Psoas muscle (tissue), 8 donors: ENCODE measurements around the gene SEPSECS. TPM values are rescaled to one million over a fixed set of nuclear protein-coding genes. Genes with fewer than 3 reads are reported as not detected.

Source experiments
- ATAC-seq, 4 donors: fragments of 200-7000 bp; cut with Tn5 transposase; one replicate each; pipeline ENCODE4 v1.9.1; 2020; ENCODE audit warnings: moderate library complexity in 3 of 4, mild to moderate bottlenecking in 2 of 4
- DNase-seq, 2 donors: peaks; one replicate each; pipeline ENCODE4 v3.0.0-alpha.2; 2020
- H3K27ac ChIP-seq: fragments of 200-600 bp; one replicate; pipeline ENCODE4 v1.8.0; 2022
- H3K27me3 ChIP-seq, 3 donors: fragments of 200-600 bp in 1 of 3; one replicate each; pipeline versions ENCODE4 v1.6.1 to v1.8.0; 2013 to 2022; ENCODE audit warnings: low read length in 2 of 3, mild to moderate bottlenecking in 2 of 3, moderate library complexity in 1 of 3; ENCODE audit not compliant: insufficient read depth in 3 of 3
- H3K36me3 ChIP-seq, 2 donors: fragments of 200-600 bp in 1 of 2; one replicate each; pipeline versions ENCODE4 v1.6.1 to v1.8.0; 2013 to 2022; ENCODE audit warnings: low read depth in 1 of 2, mild to moderate bottlenecking in 1 of 2, moderate library complexity in 1 of 2; ENCODE audit not compliant: insufficient read depth in 1 of 2
- H3K4me1 ChIP-seq: fragments of 200-600 bp; one replicate; pipeline ENCODE4 v1.8.0; 2022
- H3K4me3 ChIP-seq: fragments of 200-600 bp; one replicate; pipeline ENCODE4 v1.8.0; 2022; ENCODE audit warnings: mild to moderate bottlenecking
- H3K9me3 ChIP-seq: fragments of 200-600 bp; one replicate; pipeline ENCODE4 v1.8.0; 2022
- WGBS, 3 donors: extraction: QIAGEN DNeasy Blood & Tissue Kit; methylation state at CpG; one replicate each; pipeline versions ENCODE4 v1.1.6 to v1.1.7; 2013; 5-methylcytosine and 5-hydroxymethylcytosine counted together
- intact Hi-C, 2 donors: fragments of 100-400 bp; cut with DNase I; formaldehyde crosslinking; loops; one replicate each; pipeline versions ENCODE4 v1.11.0 to v1.14.2; 2022
- polyA plus RNA-seq, 3 donors: library from polyadenylated mRNA; stranded (reverse); fragments of 200-250 nt; gene quantifications; one replicate each; pipeline ENCODE4 v1.2.3, GENCODE V29; 2013
- total RNA-seq, 4 donors: library from RNA; stranded (reverse); fragmentation: NEBNext Ultra II Directional in 2 of 4; extraction: Animal tissue kit (Norgen Biotek cat#: 25700) in 2 of 4; gene quantifications; one replicate each; pipeline versions ENCODE4 v1.2.1 to v1.2.4, GENCODE V29; 2021 to 2023
- TF ChIP-seq, protein P1 (sequence below): fragments of 200-600 bp; IDR thresholded peaks from one replicate; pipeline ENCODE4 v1.8.0; 2022; ENCODE audit warnings: antibody characterized with exemption
- donor health status: healthy with polysubstance abuse.
- donor health status: DM: no; HTN: no; CAD: no; lungs with moderate emphysema.
- donor health status: Bipolar disorder and iron deficiency.
- donor health status: healthy.
- donor health status: DM: yes; HTN: yes; CAD: no.
- donor health status: DM: no; HTN: no; CAD: no.
- donor health status: DM: no; HTN: no; CAD: no.
- donor health status: DM: yes; HTN: yes; CAD: no.

Gene SEPSECS
- total and polyA plus RNA-seq, 7 donors: 1.4 to 5.7 (median 4.3) TPM

DNA sequence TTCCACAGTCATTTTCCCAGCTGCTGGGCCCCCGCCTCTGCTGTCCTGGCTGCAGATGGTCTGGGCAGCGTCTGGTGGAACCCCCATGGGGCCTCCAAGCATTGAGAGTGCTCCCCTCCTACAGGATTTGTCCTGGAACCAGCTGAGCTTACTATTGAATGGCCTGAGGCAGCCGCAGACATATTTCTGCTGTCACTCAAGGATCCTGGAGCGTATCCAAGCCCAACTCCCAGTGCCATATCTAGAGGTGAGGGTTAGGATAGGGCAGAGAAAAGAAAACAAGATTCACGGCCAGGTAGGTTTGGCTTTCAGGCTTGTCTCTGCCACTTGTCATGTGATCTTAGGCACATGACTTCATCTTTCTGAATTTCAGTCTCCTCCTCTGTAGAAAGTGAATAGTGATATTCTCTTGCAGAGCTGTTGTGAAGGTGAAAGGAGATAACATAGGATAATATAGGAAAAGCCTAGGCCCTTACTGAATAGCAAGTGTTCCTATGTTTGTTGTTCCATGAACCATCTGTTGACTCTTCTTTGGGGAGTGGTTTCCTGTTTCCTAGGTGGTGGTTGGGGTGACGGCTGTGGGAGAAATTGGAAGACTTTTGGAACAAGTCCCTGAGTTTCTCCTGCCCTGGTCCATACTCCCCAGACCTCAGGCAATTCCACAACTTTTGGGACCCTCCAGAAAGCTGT, 52.3 kb downstream of the SEPSECS start:
- Histone ChIP-seq H3K9me3 (no peaks in the 10 kb centered on the region), H3K4me1 (no peaks in the 10 kb centered on the region), H3K4me3 (no peak overlapping the region), H3K36me3 (no peaks in the 10 kb centered on the region), H3K27ac (no peak overlapping the region), H3K27me3 (no peaks in the 10 kb centered on the region)
- DNase-seq (no peak), ATAC-seq (peak in 1 of 4 donors; percentile 50)
- intact Hi-C loops: no loop called here
- TF ChIP-seq, protein P1, sequence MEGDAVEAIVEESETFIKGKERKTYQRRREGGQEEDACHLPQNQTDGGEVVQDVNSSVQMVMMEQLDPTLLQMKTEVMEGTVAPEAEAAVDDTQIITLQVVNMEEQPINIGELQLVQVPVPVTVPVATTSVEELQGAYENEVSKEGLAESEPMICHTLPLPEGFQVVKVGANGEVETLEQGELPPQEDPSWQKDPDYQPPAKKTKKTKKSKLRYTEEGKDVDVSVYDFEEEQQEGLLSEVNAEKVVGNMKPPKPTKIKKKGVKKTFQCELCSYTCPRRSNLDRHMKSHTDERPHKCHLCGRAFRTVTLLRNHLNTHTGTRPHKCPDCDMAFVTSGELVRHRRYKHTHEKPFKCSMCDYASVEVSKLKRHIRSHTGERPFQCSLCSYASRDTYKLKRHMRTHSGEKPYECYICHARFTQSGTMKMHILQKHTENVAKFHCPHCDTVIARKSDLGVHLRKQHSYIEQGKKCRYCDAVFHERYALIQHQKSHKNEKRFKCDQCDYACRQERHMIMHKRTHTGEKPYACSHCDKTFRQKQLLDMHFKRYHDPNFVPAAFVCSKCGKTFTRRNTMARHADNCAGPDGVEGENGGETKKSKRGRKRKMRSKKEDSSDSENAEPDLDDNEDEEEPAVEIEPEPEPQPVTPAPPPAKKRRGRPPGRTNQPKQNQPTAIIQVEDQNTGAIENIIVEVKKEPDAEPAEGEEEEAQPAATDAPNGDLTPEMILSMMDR: no peak
- WGBS, 3 donors: 36 to 44% (median 40%) methylated on average over 6 of the region's 6 CpGs

DNA sequence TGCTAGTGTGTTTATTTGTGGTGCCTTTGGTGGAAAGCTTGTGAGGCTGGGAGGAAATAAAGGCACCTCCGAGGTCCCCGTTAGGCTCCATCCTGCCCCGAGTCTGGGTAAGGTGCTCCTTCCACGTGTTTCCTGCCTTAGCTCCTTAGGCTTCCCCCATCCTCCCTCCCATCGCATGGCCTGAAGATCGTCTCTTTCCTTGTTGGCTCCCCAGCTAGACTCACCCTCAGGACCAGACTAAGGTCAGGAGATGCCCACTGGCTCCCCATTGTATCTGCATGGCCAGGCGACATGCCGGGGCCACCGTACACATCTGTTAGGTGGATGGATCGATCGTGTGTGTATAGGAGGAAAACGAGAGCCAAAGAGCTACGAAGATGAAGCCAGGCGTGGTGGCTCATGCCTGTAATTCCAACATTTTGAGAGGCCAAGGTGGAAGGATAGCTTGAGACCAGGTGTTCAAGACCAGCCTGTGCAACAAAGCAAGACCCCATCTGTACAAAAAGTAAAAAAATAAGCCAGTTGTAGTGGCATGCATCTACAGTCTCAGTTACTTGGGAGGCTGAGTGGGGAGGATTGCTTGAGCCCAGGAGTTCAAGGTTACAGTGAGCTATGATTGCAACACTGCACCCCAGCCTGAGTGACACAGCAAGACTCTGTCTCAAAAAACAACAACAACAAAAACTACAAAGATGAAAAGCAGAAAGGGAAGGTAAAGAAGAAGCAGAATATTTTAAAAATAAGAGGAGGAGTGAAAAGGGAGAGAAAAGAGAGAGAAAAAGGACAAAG, 53.7 kb downstream of the SEPSECS start:
- Histone ChIP-seq H3K4me3 (no peak overlapping the region), H3K9me3 (no peaks in the 10 kb centered on the region), H3K4me1 (no peaks in the 10 kb centered on the region), H3K36me3 (no peaks in the 10 kb centered on the region), H3K27me3 (no peaks in the 10 kb centered on the region), H3K27ac (no peak overlapping the region)
- ATAC-seq: no peak
- intact Hi-C loops: no loop called here
- 93 to 100% (median 93%) methylated on average over 14 of the region's 14 CpGs for WGBS, 3 donors
- TF ChIP-seq, protein P1: no peak
- no peak for DNase-seq

DNA sequence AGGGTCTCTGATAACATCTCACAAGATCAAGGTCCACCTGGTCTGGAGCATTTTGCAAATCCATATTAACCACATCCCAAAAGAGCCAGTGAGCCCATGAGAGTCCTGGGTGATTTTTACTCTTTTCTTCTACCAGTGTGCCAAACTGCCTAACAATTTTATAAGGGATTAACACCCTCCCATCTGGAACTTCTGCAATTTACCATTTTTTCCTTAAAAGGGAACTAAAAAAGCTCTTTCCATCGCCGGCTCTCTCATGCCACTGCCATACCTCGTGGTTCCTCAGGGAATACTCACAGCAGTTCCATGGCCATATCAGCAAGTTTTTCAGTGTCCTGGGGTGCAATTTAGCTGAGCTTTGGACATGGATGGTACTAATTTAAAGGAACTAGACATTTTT, 55.7 kb downstream of the SEPSECS start:
- Histone ChIP-seq H3K9me3 (no peaks in the 10 kb centered on the region), H3K36me3 (no peaks in the 10 kb centered on the region), H3K27ac (no peak overlapping the region), H3K4me3 (no peak overlapping the region), H3K27me3 (no peaks in the 10 kb centered on the region), H3K4me1 (no peaks in the 10 kb centered on the region)
- intact Hi-C loops: no loop called here
- DNase-seq (no peak), ATAC-seq (no peak)
- TF ChIP-seq, protein P1: no peak
- WGBS, 3 donors: 24 to 48% (median 24%) methylated on average over 3 of the region's 3 CpGs

DNA sequence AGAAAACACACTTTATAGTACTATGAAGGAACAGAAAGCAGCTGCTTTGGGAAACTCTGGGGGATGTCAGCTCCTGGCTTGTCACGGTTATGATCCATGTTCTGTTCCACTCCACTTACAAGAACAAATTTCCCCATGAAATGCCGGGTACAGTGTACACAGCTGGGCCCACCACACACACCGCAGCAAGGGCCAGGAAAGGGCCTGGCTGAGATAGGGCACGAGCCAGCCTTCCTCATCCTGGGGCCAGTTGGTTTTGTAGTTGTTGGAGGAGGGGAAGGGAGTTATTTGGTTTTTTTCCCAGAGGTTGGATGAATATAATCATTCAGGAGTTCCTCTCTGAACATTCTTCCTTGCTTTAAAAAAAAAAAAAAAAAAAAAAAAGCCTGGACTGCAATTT, 56.8 kb downstream of the SEPSECS start:
- Histone ChIP-seq H3K4me1 (no peaks in the 10 kb centered on the region), H3K27ac (no peak overlapping the region), H3K4me3 (no peak overlapping the region), H3K9me3 (no peaks in the 10 kb centered on the region), H3K27me3 (no peaks in the 10 kb centered on the region), H3K36me3 (no peaks in the 10 kb centered on the region)
- DNase-seq (peak; percentile 23 to 71), ATAC-seq (peak in 3 of 4 donors; percentile 56 to 65 (median 64))
- intact Hi-C loops: no loop called here
- 27 to 50% (median 32%) methylated on average over 4 of the region's 4 CpGs for WGBS, 3 donors
- TF ChIP-seq, protein P1: no peak
